ENCODE data around the gene WDR13. TPM values are rescaled to one million over a fixed set of nuclear protein-coding genes. Genes with fewer than 3 reads are reported as not detected.

The WDR13 gene
- total RNA-seq, 1 donor from 2014 or later: 73.8 TPM

GRCh38 chrX:48591255-48591791 lies 6.0 kb upstream of the WDR13 start:
- H3K36me3 Mint-ChIP-seq (ENCODE audit: low read depth, unreplicated experiment): no peaks in the 10 kb centered on the region
- DNase-seq (ENCODE audit: low spot score): no peak
- peaks cover 4% of the 10 kb centered on the region for H3K27me3 Mint-ChIP-seq (ENCODE audit: unreplicated experiment)
- H3K4me1 Mint-ChIP-seq (ENCODE audit: unreplicated experiment): peaks cover 3% of the 10 kb centered on the region
- no peak for TF ChIP-seq CTCF (IDR thresholded peaks at IDR 0.05; ENCODE audit: unreplicated experiment)
- H3K27ac Mint-ChIP-seq (ENCODE audit: unreplicated experiment): no peak overlapping the region
- H3K9me3 Mint-ChIP-seq (ENCODE audit: unreplicated experiment): no peaks in the 10 kb centered on the region
- no peak overlapping the region for H3K4me3 Mint-ChIP-seq (ENCODE audit: unreplicated experiment)

GRCh38 chrX:48592971-48593370 lies 4.3 kb upstream of the WDR13 start:
- H3K27ac Mint-ChIP-seq (ENCODE audit: unreplicated experiment): no peak overlapping the region
- H3K4me1 Mint-ChIP-seq (ENCODE audit: unreplicated experiment): peaks cover 3% of the 10 kb centered on the region
- TF ChIP-seq CTCF (IDR thresholded peaks at IDR 0.05; ENCODE audit: unreplicated experiment): no peak
- no peaks in the 10 kb centered on the region for H3K9me3 Mint-ChIP-seq (ENCODE audit: unreplicated experiment)
- peaks cover 6% of the 10 kb centered on the region for H3K27me3 Mint-ChIP-seq (ENCODE audit: unreplicated experiment)
- no peak for DNase-seq (ENCODE audit: low spot score)
- H3K4me3 Mint-ChIP-seq (ENCODE audit: unreplicated experiment): no peak overlapping the region
- no peaks in the 10 kb centered on the region for H3K36me3 Mint-ChIP-seq (ENCODE audit: low read depth, unreplicated experiment)

- no peak overlapping the region for H3K27ac Mint-ChIP-seq (ENCODE audit: unreplicated experiment)
- no peak overlapping the region for H3K4me3 Mint-ChIP-seq (ENCODE audit: unreplicated experiment)
- H3K36me3 Mint-ChIP-seq (ENCODE audit: low read depth, unreplicated experiment): peaks cover under 1% of the 10 kb centered on the region
- DNase-seq (ENCODE audit: low spot score): no peak
- no peaks in the 10 kb centered on the region for H3K9me3 Mint-ChIP-seq (ENCODE audit: unreplicated experiment)
- peaks cover 4% of the 10 kb centered on the region for H3K4me1 Mint-ChIP-seq (ENCODE audit: unreplicated experiment)
- no peak for TF ChIP-seq CTCF (IDR thresholded peaks at IDR 0.05; ENCODE audit: unreplicated experiment)
- H3K27me3 Mint-ChIP-seq (ENCODE audit: unreplicated experiment): peaks cover 2% of the 10 kb centered on the region
These were observed 1.4 kb upstream of the WDR13 start for GRCh38 chrX:48595929-48596328.

- no peak overlapping the region for H3K27ac Mint-ChIP-seq (ENCODE audit: unreplicated experiment)
- H3K4me3 Mint-ChIP-seq (ENCODE audit: unreplicated experiment): peak overlapping the region; percentile 97
- peaks cover 10% of the 10 kb centered on the region for H3K36me3 Mint-ChIP-seq (ENCODE audit: low read depth, unreplicated experiment)
- H3K27me3 Mint-ChIP-seq (ENCODE audit: unreplicated experiment): peaks cover 2% of the 10 kb centered on the region
- no peaks in the 10 kb centered on the region for H3K9me3 Mint-ChIP-seq (ENCODE audit: unreplicated experiment)
- TF ChIP-seq CTCF (IDR thresholded peaks at IDR 0.05; ENCODE audit: unreplicated experiment): no peak
- peaks cover 4% of the 10 kb centered on the region for H3K4me1 Mint-ChIP-seq (ENCODE audit: unreplicated experiment)
- no peak for DNase-seq (ENCODE audit: low spot score)
These were observed 1.3 kb downstream of the WDR13 start for GRCh38 chrX:48598614-48599013.

GRCh38 chrX:48599341-48599740 lies 2.0 kb downstream of the WDR13 start:
- H3K27me3 Mint-ChIP-seq (ENCODE audit: unreplicated experiment): peaks cover 2% of the 10 kb centered on the region
- H3K4me3 Mint-ChIP-seq (ENCODE audit: unreplicated experiment): no peak overlapping the region
- H3K36me3 Mint-ChIP-seq (ENCODE audit: low read depth, unreplicated experiment): peaks cover 12% of the 10 kb centered on the region
- TF ChIP-seq CTCF (IDR thresholded peaks at IDR 0.05; ENCODE audit: unreplicated experiment): no peak
- peaks cover 4% of the 10 kb centered on the region for H3K4me1 Mint-ChIP-seq (ENCODE audit: unreplicated experiment)
- DNase-seq (ENCODE audit: low spot score): no peak
- H3K27ac Mint-ChIP-seq (ENCODE audit: unreplicated experiment): no peak overlapping the region
- no peaks in the 10 kb centered on the region for H3K9me3 Mint-ChIP-seq (ENCODE audit: unreplicated experiment)
